HCT116 (cell line): ENCODE data around the gene RPRD1B. TPM values are rescaled to one million over a fixed set of nuclear protein-coding genes. Genes with fewer than 3 reads are reported as not detected.

ENCODE experiments used
- ATAC-seq: fragments of 200-7000 bp; cut with Tn5 transposase; 2 replicates; pipeline ENCODE4 v1.9.1; 2020; ENCODE audit warnings: mild to moderate bottlenecking, moderate library complexity
- BruUV-seq: library from RNA; stranded (reverse); fragments of 400-500 nt; replicated peaks from 2 replicates; lab custom pipeline; 2021; lab: Mats Ljungman, UMichigan
- CTCF ChIA-PET: fragments of 300-600 bp; sonication (Branson Sonifier 250); formaldehyde crosslinking; loops from one replicate; lab custom pipeline; 2021; ENCODE audit warnings: antibody characterized with exemption; lab: Charles Lee
- POLR2A ChIA-PET: fragments of 300-600, 350-600 bp; sonication (Branson Sonifier 250); formaldehyde crosslinking; loops from one replicate; lab custom pipeline; 2021; ENCODE audit warnings: antibody characterized with exemption; lab: Charles Lee
- RAD21 ChIA-PET, 2 experiments: fragments of 300-600 bp; sonication (Branson Sonifier 250); formaldehyde crosslinking; loops; one replicate each; lab custom pipeline; 2023; ENCODE audit warnings: low total read pairs in 2 of 2; ENCODE audit not compliant: uncharacterized antibody in 2 of 2, unreplicated experiment in 2 of 2, low non-redundant PET in 1 of 2; lab: Charles Lee
- DNase-seq: peaks from one replicate; pipeline ENCODE4 v3.0.0-alpha.2; 2010; ENCODE audit warnings: low read depth, low spot score
- H2AFZ ChIP-seq: fragments of 200-600 bp; shearing (Covaris generic), sonication (generic); 2 replicates; pipeline ENCODE4 v1.6.1; 2017; ENCODE audit warnings: low read depth, mixed run types, mixed read lengths, antibody characterized with exemption, low read length; ENCODE audit not compliant: poor library complexity, severe bottlenecking
- H3K27ac ChIP-seq: 2 replicates; pipeline ENCODE4 v1.5.1; 2012; ENCODE audit warnings: low read depth, low read length
- H3K27me3 ChIP-seq: fragments of 200-600 bp; sonication (generic); 2 replicates; pipeline ENCODE4 v1.6.1; 2016; ENCODE audit warnings: mixed run types, low read length, mixed read lengths; ENCODE audit not compliant: insufficient read depth
- H3K36me3 ChIP-seq, 2 experiments: fragments of 200-500 bp in 1 of 2; fragments of 200-600 bp in 1 of 2; sonication (Bioruptor generic) in 1 of 2; sonication (generic) in 1 of 2; 2 replicates each; pipeline versions ENCODE4 v1.5.1 to v1.6.1; 2014 to 2016; ENCODE audit warnings: low read length in 2 of 2, inconsistent platforms in 1 of 2, mixed read lengths in 1 of 2, mixed run types in 1 of 2; ENCODE audit not compliant: insufficient read depth in 2 of 2, control insufficient read depth in 1 of 2
- H3K4me1 ChIP-seq, 2 experiments: fragments of 200-600 bp in 1 of 2; sonication (generic) in 1 of 2; 2 replicates each; pipeline versions ENCODE4 v1.5.1 to v1.6.1; 2012 to 2017; ENCODE audit warnings: low read length in 2 of 2, inconsistent platforms in 1 of 2, mild to moderate bottlenecking in 1 of 2, mixed read lengths in 1 of 2, mixed run types in 1 of 2, moderate library complexity in 1 of 2; ENCODE audit not compliant: insufficient read depth in 2 of 2, control insufficient read depth in 1 of 2
- H3K4me2 ChIP-seq: fragments of 200-600 bp; sonication (generic); 2 replicates; pipeline ENCODE4 v1.6.1; 2017; ENCODE audit warnings: mixed run types, low read length, mixed read lengths
- H3K4me3 ChIP-seq, 2 experiments: fragments of 200-600 bp in 1 of 2; sonication (generic) in 1 of 2; replicated peaks in 1 of 2; 2 replicates each; pipeline ENCODE4 v1.5.1; 2011 to 2016; ENCODE audit warnings: low read length in 2 of 2, control low read depth in 1 of 2, low read depth in 1 of 2, mild to moderate bottlenecking in 1 of 2, mixed read lengths in 1 of 2, mixed run types in 1 of 2
- H3K79me2 ChIP-seq: fragments of 200-600 bp; sonication (generic); 2 replicates; pipeline ENCODE4 v1.6.1; 2017; ENCODE audit warnings: mild to moderate bottlenecking, mixed run types, low read length, moderate library complexity, mixed read lengths; ENCODE audit not compliant: insufficient read depth
- H3K9ac ChIP-seq: fragments of 200-600 bp; sonication (generic); 2 replicates; pipeline ENCODE4 v1.6.1; 2016; ENCODE audit warnings: low read length, mixed read lengths
- H3K9me2 ChIP-seq: fragments of 200-600 bp; sonication (generic), shearing (Covaris generic); 2 replicates; pipeline ENCODE4 v1.6.1; 2017; ENCODE audit warnings: mixed run types, mild to moderate bottlenecking, moderate library complexity; ENCODE audit not compliant: insufficient read depth
- H3K9me3 ChIP-seq, 2 experiments: fragments of 200-500 bp in 1 of 2; fragments of 200-600 bp in 1 of 2; sonication (Bioruptor generic) in 1 of 2; sonication (generic) in 1 of 2; 2 replicates each; pipeline ENCODE4 v1.6.1; 2014 to 2017; ENCODE audit warnings: low read length in 2 of 2, mixed read lengths in 2 of 2, inconsistent platforms in 1 of 2, low read depth in 1 of 2, mild to moderate bottlenecking in 1 of 2, mixed run types in 1 of 2, moderate library complexity in 1 of 2; ENCODE audit not compliant: control insufficient read depth in 1 of 2, insufficient read depth in 1 of 2
- H4K20me1 ChIP-seq: fragments of 200-600 bp; sonication (generic), shearing (Covaris generic); 2 replicates; pipeline ENCODE4 v1.6.1; 2017; ENCODE audit warnings: mixed run types, mild to moderate bottlenecking, moderate library complexity; ENCODE audit not compliant: insufficient read depth
- ATF3 ChIP-seq: IDR thresholded peaks from 2 replicates; pipeline ENCODE4 v1.6.1; 2012
- CEBPB ChIP-seq: IDR thresholded peaks from 2 replicates; pipeline ENCODE4 v1.6.1; 2012; ENCODE audit warnings: low read depth
- CTCF ChIP-seq, 3 experiments: fragments of 200-600 bp in 1 of 3; sonication (generic) in 1 of 3; IDR thresholded peaks in 2 of 3; conservative IDR thresholded peaks in 1 of 3; 2 replicates each; pipeline ENCODE4 v1.5.1; 2012 to 2017; ENCODE audit warnings: low read depth in 2 of 3, low read length in 2 of 3, antibody characterized with exemption in 1 of 3, borderline replicate concordance in 1 of 3, control low read depth in 1 of 3, mild to moderate bottlenecking in 1 of 3, mixed read lengths in 1 of 3, mixed run types in 1 of 3, moderate library complexity in 1 of 3; ENCODE audit not compliant: insufficient read depth in 1 of 3
- EGR1 ChIP-seq: IDR thresholded peaks from 2 replicates; pipeline ENCODE4 v1.6.1; 2012; ENCODE audit warnings: low read depth
- ELF1 ChIP-seq: IDR thresholded peaks from 2 replicates; pipeline ENCODE4 v1.6.1; 2012; ENCODE audit warnings: low read depth, borderline replicate concordance
- EZH2 ChIP-seq: fragments of 200-600 bp; sonication (generic); IDR thresholded peaks from 2 replicates; pipeline ENCODE4 v1.6.1; 2017; ENCODE audit warnings: antibody characterized with exemption, mixed run types
- EZH2phosphoT487 ChIP-seq: fragments of 200-600 bp; IDR thresholded peaks from 2 replicates; pipeline ENCODE4 v1.6.1; 2018; ENCODE audit warnings: antibody characterized with exemption, borderline replicate concordance
- FOSL1 ChIP-seq: IDR thresholded peaks from 2 replicates; pipeline ENCODE4 v1.6.1; 2012; ENCODE audit warnings: low read depth
- JUND ChIP-seq: IDR thresholded peaks from 2 replicates; pipeline ENCODE4 v1.6.1; 2012
- MAX ChIP-seq: IDR thresholded peaks from 2 replicates; pipeline ENCODE4 v1.6.1; 2012
- POLR2AphosphoS5 ChIP-seq: IDR thresholded peaks from 2 replicates; pipeline ENCODE4 v1.6.1; 2011; ENCODE audit warnings: mild to moderate bottlenecking, low read depth, low read length, moderate library complexity
- RAD21 ChIP-seq: IDR thresholded peaks from 2 replicates; pipeline ENCODE4 v1.6.1; 2012; ENCODE audit warnings: low read depth, mild to moderate bottlenecking
- REST ChIP-seq: IDR thresholded peaks from 2 replicates; pipeline ENCODE4 v1.6.1; 2012; ENCODE audit warnings: low read depth
- SP1 ChIP-seq: IDR thresholded peaks from 2 replicates; pipeline ENCODE4 v1.6.1; 2012; ENCODE audit warnings: low read depth
- SRF ChIP-seq: IDR thresholded peaks from 2 replicates; pipeline ENCODE4 v1.6.1; 2012; ENCODE audit warnings: low read depth
- TCF7L2 ChIP-seq: IDR thresholded peaks from 2 replicates; pipeline ENCODE4 v1.7.0; 2011; ENCODE audit warnings: borderline replicate concordance, inconsistent platforms; ENCODE audit not compliant: insufficient read depth, insufficient read length; ENCODE audit errors: extremely low read depth
- YY1 ChIP-seq: IDR thresholded peaks from 2 replicates; pipeline ENCODE4 v1.6.1; 2011; ENCODE audit warnings: low read length, low read depth, moderate library complexity, mild to moderate bottlenecking; ENCODE audit not compliant: insufficient replicate concordance; ENCODE audit errors: extremely low read depth
- ZFX ChIP-seq: fragments of 450-650 bp; IDR thresholded peaks from 2 replicates; pipeline ENCODE4 v1.6.1; 2017
- intact Hi-C: fragments of 100-400 bp; cut with micrococcal nuclease; formaldehyde crosslinking; loops from 2 replicates; pipeline ENCODE4 v1.10.0; 2022
- total RNA-seq: library from RNA; stranded (reverse); gene quantifications from one replicate; pipeline ENCODE4 v1.2.1, GENCODE V29; 2021; ENCODE audit not compliant: unreplicated experiment

Gene RPRD1B
- total RNA-seq, 1 experiment from 2014 or later: 30.7 TPM

GRCh38 chr20:37986873-37987601 lies 46.5 kb upstream of the RPRD1B start:
- no peaks in the 10 kb centered on the region for H3K79me2 ChIP-seq
- no peaks in the 10 kb centered on the region for H4K20me1 ChIP-seq
- no peak overlapping the region for H3K4me2 ChIP-seq
- ATAC-seq (no peak), DNase-seq (no peak)
- H3K4me3 ChIP-seq: no peak overlapping the region
- H3K9me2 ChIP-seq: no peaks in the 10 kb centered on the region
- intact Hi-C loops: no loop called here
- RAD21 ChIA-PET: no interaction called here
- H3K27ac ChIP-seq: no peak overlapping the region
- POLR2A ChIA-PET: no interaction called here
- TF ChIP-seq SP1: no peak
- no peak for TF ChIP-seq EZH2phosphoT487
- no peak for TF ChIP-seq ATF3
- TF ChIP-seq POLR2AphosphoS5: no peak
- TF ChIP-seq CEBPB: no peak
- no peak for TF ChIP-seq JUND
- TF ChIP-seq MAX: no peak
- TF ChIP-seq ZFX: no peak
- TF ChIP-seq CTCF (IDR thresholded peaks at IDR 0.05 in 2 of 3, conservative IDR thresholded peaks at IDR 0.05 in 1 of 3; ENCODE audit: borderline replicate concordance in 1 of 3, insufficient read depth in 1 of 3, low read depth in 2 of 3, low read length in 2 of 3): no peak
- no peak for TF ChIP-seq ELF1
- TF ChIP-seq EGR1: no peak
- TF ChIP-seq FOSL1: no peak
- no peak for TF ChIP-seq EZH2
- no peak for TF ChIP-seq YY1
- no peak for TF ChIP-seq TCF7L2
- TF ChIP-seq REST: no peak
- TF ChIP-seq RAD21: no peak
- no peak for TF ChIP-seq SRF
- peaks cover 21 to 43% of the 10 kb centered on the region in 2 experiments for H3K36me3 ChIP-seq
- no peak overlapping the region for H3K9ac ChIP-seq
- H3K4me1 ChIP-seq: no peaks in the 10 kb centered on the region
- no peaks in the 10 kb centered on the region for H3K9me3 ChIP-seq
- BruUV-seq: no TSS peak
- CTCF ChIA-PET: no interaction called here
- no peaks in the 10 kb centered on the region for H3K27me3 ChIP-seq
- no peak overlapping the region for H2AFZ ChIP-seq
